Activated CD8-positive, alpha-beta T cell treated with anti-CD3 and anti-CD28 coated beads for 36 hours (primary cell): ENCODE measurements around the gene PRPH. TPM values are rescaled to one million over a fixed set of nuclear protein-coding genes. Genes with fewer than 3 reads are reported as not detected.
"Not testable (repeated sequence)": the region's sequence is repeated elsewhere in the genome, so short reads cannot be mapped to it uniquely, and the experiment has no call there.

Source experiments
- ATAC-seq: fragments of 200-7000 bp; cut with Tn5 transposase; one replicate; pipeline ENCODE4 v1.10.0; 2021; ENCODE audit warnings: mild to moderate bottlenecking, moderate library complexity
- CTCF ChIA-PET: fragments of 350-600 bp; sonication (Branson Sonifier 250); formaldehyde crosslinking; loops from one replicate; lab custom pipeline; 2021; ENCODE audit warnings: antibody characterized with exemption; lab: Charles Lee
- POLR2A ChIA-PET: fragments of 350-600 bp; sonication (Branson Sonifier 250); formaldehyde crosslinking; loops from one replicate; lab custom pipeline; 2021; ENCODE audit warnings: antibody characterized with exemption; lab: Charles Lee
- DNase-seq: peaks from one replicate; pipeline ENCODE4 v3.0.0-alpha.2; 2020
- H3K27ac Mint-ChIP-seq: one replicate; pipeline ENCODE4 v1.8.0; 2021; ENCODE audit warnings: mild to moderate bottlenecking, mixed read lengths
- H3K27me3 Mint-ChIP-seq: one replicate; pipeline ENCODE4 v1.8.0; 2021; ENCODE audit warnings: mixed read lengths
- H3K36me3 Mint-ChIP-seq: one replicate; pipeline ENCODE4 v1.8.0; 2021; ENCODE audit warnings: low read depth, mixed read lengths
- H3K4me1 Mint-ChIP-seq: one replicate; pipeline ENCODE4 v1.8.0; 2021; ENCODE audit warnings: low read depth, mixed read lengths
- H3K4me3 Mint-ChIP-seq: one replicate; pipeline ENCODE4 v1.8.0; 2021; ENCODE audit warnings: mild to moderate bottlenecking, moderate library complexity, mixed read lengths
- H3K9me3 Mint-ChIP-seq: one replicate; pipeline ENCODE4 v1.8.0; 2021; ENCODE audit warnings: mixed read lengths
- intact Hi-C: fragments of 100-400 bp; cut with micrococcal nuclease; formaldehyde crosslinking; loops from one replicate; pipeline ENCODE4 v1.10.0; 2022
- total RNA-seq, 2 experiments: library from RNA; stranded (reverse); gene quantifications; one replicate each; pipeline ENCODE4 v1.2.3, GENCODE V29; 2021
- TF ChIP-seq, protein P1 (sequence below): fragments of 200-600 bp; IDR thresholded peaks from one replicate; pipeline ENCODE4 v1.8.0; 2022; ENCODE audit warnings: antibody characterized with exemption, mild to moderate bottlenecking

Gene PRPH
- total RNA-seq, 2 experiments from 2014 or later = not detected

DNA sequence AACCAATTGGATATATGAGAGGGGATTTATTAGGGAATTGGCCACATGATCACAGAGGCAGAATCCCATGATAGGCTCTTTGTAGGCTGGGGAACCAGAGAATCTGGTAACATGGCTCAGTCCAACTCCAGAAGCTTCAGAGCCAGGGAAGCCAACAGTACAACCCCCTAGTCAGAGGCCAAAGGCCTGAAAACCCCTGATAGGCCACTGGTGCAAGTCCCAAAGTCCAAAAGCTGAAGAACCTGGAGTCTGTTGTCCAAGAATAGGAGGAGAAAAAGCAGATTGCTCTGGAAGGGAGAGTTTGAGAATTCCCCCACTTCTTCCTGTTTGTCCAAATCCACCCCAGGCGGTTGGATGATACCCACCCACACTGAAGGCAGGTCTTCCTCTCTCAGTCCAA lies 19.9 kb downstream of the PRPH start:
- ATAC-seq (no peak), DNase-seq (no peak)
- Mint-ChIP-seq H3K4me3 (no peak overlapping the region), H3K36me3 (no peaks in the 10 kb centered on the region), H3K9me3 (no peaks in the 10 kb centered on the region), H3K27ac (no peak overlapping the region), H3K27me3 (peaks cover 4% of the 10 kb centered on the region), H3K4me1 (no peaks in the 10 kb centered on the region)
- intact Hi-C loops = no loop called here
- TF ChIP-seq, protein P1, sequence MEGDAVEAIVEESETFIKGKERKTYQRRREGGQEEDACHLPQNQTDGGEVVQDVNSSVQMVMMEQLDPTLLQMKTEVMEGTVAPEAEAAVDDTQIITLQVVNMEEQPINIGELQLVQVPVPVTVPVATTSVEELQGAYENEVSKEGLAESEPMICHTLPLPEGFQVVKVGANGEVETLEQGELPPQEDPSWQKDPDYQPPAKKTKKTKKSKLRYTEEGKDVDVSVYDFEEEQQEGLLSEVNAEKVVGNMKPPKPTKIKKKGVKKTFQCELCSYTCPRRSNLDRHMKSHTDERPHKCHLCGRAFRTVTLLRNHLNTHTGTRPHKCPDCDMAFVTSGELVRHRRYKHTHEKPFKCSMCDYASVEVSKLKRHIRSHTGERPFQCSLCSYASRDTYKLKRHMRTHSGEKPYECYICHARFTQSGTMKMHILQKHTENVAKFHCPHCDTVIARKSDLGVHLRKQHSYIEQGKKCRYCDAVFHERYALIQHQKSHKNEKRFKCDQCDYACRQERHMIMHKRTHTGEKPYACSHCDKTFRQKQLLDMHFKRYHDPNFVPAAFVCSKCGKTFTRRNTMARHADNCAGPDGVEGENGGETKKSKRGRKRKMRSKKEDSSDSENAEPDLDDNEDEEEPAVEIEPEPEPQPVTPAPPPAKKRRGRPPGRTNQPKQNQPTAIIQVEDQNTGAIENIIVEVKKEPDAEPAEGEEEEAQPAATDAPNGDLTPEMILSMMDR = no peak
- ChIA-PET CTCF (interaction anchor here (1.6 to 1.8 kb wide), 2 partner anchors 18 to 27 kb away, joined by 5 to 8 read pairs; no protein-coding TSS in a partner anchor), POLR2A (no interaction called here)

DNA sequence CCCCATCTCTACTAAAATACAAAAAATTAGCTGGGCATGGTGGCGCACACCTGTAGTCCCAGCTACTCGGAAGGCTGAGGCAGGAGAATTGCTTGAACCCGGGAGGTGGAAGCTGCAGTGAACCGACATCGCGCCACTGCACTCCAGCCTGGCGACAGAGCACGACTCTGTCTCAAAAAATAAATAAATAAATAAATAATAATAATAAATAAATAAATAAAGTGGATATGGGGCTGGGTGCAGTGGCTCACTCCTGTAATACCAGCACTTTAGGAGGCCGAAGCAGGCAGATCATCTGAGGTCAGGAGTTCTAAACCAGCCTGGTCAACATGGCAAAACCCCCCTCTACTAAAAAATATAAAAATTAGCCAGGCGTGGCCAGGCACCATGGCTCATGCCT lies 22.2 kb downstream of the PRPH start:
- H3K27ac Mint-ChIP-seq, intact Hi-C loops, DNase-seq, H3K4me1 Mint-ChIP-seq, H3K9me3 Mint-ChIP-seq, H3K36me3 Mint-ChIP-seq, H3K27me3 Mint-ChIP-seq, POLR2A ChIA-PET, H3K4me3 Mint-ChIP-seq, ATAC-seq: not testable (repeated sequence)
- CTCF ChIA-PET = interaction anchor here (1.3 to 2.7 kb wide), 2 partner anchors 16 to 21 kb away, joined by 3 to 7 read pairs; no protein-coding TSS in a partner anchor

DNA sequence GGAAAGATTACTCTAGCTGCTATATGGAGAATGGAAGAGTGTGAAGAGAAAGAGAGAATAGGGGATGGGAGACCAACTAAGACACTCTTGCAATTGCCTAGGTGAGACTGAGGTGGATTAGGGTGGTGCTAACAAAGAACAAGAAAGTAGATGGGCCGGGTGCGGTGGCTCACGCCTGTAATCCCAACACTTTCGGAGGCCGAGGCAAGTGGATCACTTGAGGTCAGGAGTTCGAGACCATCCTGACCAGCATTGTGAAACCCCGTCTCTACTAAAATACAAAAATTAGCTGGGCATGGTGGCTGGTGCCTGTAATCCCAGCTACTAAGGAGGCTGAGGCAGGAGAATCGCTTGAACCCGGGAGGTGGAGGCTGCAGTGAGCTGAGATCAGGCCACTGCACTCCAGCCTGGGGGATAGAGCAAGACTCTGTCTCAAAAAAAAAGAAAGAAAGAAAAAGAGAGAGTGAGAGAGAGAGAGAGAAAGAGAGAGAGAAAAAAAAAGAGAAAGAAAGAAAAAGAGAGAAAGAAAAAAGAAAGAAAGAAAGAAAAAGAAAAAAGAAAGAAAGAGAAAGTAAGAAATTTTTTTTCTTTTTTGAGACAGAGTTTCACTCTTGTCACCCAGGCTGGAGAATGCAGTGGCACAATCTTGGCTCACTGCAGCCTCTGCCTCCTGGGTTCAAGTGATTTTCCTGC lies 25.6 kb downstream of the PRPH start:
- peaks cover 13% of the 10 kb centered on the region for H3K36me3 Mint-ChIP-seq
- H3K27me3 Mint-ChIP-seq, H3K27ac Mint-ChIP-seq, ATAC-seq, H3K9me3 Mint-ChIP-seq, intact Hi-C loops, POLR2A ChIA-PET, H3K4me3 Mint-ChIP-seq, H3K4me1 Mint-ChIP-seq, DNase-seq: not testable (repeated sequence)
- CTCF ChIA-PET = interaction anchor here (0.7 to 4.7 kb wide), 5 partner anchors 22 to 69 kb away, joined by 3 to 42 read pairs (median 5); partner anchors contain the start of gene PRPH
- TF ChIP-seq, protein P1 = peak; percentile 34

DNA sequence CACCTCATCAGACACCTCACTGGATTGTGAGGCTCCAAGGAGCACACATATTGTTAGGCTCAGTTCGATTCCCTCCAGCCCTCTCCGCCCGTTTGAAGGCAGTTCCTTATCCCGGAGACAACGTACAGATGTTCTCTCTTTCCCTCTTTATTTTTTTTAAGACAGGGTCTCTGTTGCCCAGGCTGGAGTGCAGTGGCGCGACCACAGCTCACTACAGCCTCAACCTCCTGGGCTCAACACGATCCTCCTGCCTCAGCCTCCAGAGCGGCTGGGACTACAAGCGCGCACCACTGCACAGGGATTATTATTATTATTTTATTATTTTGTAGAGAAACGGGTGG lies 27.4 kb downstream of the PRPH start:
- Mint-ChIP-seq H3K27me3 (no peaks in the 10 kb centered on the region), H3K36me3 (peaks cover 18% of the 10 kb centered on the region), H3K4me1 (peaks cover 10% of the 10 kb centered on the region), H3K9me3 (no peaks in the 10 kb centered on the region), H3K4me3 (peak overlapping the region; percentile 100), H3K27ac (peak overlapping the region; percentile 92)
- CTCF ChIA-PET = interaction anchor here (1.0 to 4.7 kb wide), 13 partner anchors 9 to 419 kb away, joined by 3 to 42 read pairs (median 11); partner anchors contain the start of genes C1QL4, DNAJC22, PRPH and TMBIM6
- DNase-seq (no peak), ATAC-seq (no peak)
- intact Hi-C loops = no loop called here
- POLR2A ChIA-PET = interaction anchor here (0.7 to 2.7 kb wide), 9 partner anchors 10 to 58 kb away, joined by 3 to 17 read pairs (median 5); partner anchors contain the start of genes PRPH and TUBA1C
- TF ChIP-seq, protein P1 = no peak

- H3K4me1 Mint-ChIP-seq = peaks cover 10% of the 10 kb centered on the region
Measured at GRCh38 chr12:49322708-49323523, 28.0 kb downstream of the PRPH start, which contains the start of gene TROAP. TSS of gene TROAP (plus strand) at chr12:49323255. CDS start at chr12:49323609, 354 bp downstream.

More at GRCh38 chr12:49322708-49323523, 28.0 kb downstream of the PRPH start, which contains the start of gene TROAP:
- Mint-ChIP-seq H3K27ac (peak within 1 kb of the TSS; percentile 92), H3K9me3 (no peaks in the 10 kb centered on the region), H3K4me3 (peak within 1 kb of the TSS; percentile 100), H3K27me3 (no peaks in the 10 kb centered on the region), H3K36me3 (peaks cover 23% of the 10 kb centered on the region)
- TF ChIP-seq, protein P1 = no peak
- peak; percentile 98 for DNase-seq
- intact Hi-C loops = no loop called here
- ChIA-PET CTCF (interaction anchor here (0.8 to 4.7 kb wide), 16 partner anchors 9 to 419 kb away, joined by 3 to 42 read pairs (median 4); partner anchors contain the start of genes C1QL4, DNAJC22, PRPH and TMBIM6), POLR2A (interaction anchor here (0.7 to 2.7 kb wide), 10 partner anchors 9 to 58 kb away, joined by 3 to 17 read pairs (median 4); partner anchors contain the start of genes PRPH and TUBA1C)
- peak; percentile 96 for ATAC-seq
